ENCODE results near the gene ANKAR. TPM values are rescaled to one million over a fixed set of nuclear protein-coding genes. Genes with fewer than 3 reads are reported as not detected.

ANKAR gene
- total RNA-seq, 1 experiment from 2014 or later = 4.4 TPM

DNA sequence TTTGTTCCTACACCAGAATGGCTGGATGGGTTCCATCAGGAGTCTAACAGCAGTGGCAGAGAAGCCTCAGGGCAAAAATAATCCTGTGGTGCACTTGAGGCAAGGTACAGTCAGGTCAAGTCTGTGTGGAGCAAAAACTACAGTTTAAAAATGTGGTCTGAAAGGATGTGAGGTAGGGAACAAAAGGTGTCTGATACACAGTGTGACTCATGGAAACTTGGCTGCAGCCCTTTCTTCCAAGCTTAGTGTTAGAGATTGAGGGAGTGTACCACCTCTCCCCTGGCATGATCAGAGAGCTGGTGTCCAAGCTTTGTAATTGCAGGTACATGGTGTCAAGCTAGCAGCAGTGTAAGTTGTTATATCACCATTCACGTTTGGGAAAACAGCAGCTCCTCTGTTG, 8.9 kb downstream of the ANKAR start:
- Histone ChIP-seq H3K9me3 (ENCODE audit: control insufficient read depth, insufficient read depth, low read depth, low read length) (no peaks in the 10 kb centered on the region), H3K4me3 (ENCODE audit: low read depth in 2 of 2, low read length in 2 of 2) (no peak overlapping the region), H3K36me3 (ENCODE audit: control insufficient read depth, insufficient read depth, low read length) (no peaks in the 10 kb centered on the region), H3K27ac (ENCODE audit: low read length) (no peak overlapping the region), H3K4me1 (ENCODE audit: control insufficient read depth, insufficient read depth, low read length) (no peaks in the 10 kb centered on the region), H3K27me3 (ENCODE audit: control insufficient read depth, insufficient read depth, low read length) (no peaks in the 10 kb centered on the region)
- ATAC-seq = no peak
- CTCF ChIA-PET = interaction anchor here (1.2 kb wide), 1 partner anchor 8 kb away, joined by 5 read pairs; the partner anchor contains the start of gene ANKAR
- TF ChIP-seq TCF7L2 (IDR thresholded peaks at IDR 0.05; ENCODE audit: low read depth, low read length) (no peak), SIN3A (IDR thresholded peaks at IDR 0.05; ENCODE audit: borderline replicate concordance, insufficient read depth, low read depth, low read length) (no peak), POLR2AphosphoS5 (IDR thresholded peaks at IDR 0.05; ENCODE audit: low read depth, low read length) (no peak), CTCF (IDR thresholded peaks at IDR 0.05) (no peak)
- TF ChIP-seq, protein P1, sequence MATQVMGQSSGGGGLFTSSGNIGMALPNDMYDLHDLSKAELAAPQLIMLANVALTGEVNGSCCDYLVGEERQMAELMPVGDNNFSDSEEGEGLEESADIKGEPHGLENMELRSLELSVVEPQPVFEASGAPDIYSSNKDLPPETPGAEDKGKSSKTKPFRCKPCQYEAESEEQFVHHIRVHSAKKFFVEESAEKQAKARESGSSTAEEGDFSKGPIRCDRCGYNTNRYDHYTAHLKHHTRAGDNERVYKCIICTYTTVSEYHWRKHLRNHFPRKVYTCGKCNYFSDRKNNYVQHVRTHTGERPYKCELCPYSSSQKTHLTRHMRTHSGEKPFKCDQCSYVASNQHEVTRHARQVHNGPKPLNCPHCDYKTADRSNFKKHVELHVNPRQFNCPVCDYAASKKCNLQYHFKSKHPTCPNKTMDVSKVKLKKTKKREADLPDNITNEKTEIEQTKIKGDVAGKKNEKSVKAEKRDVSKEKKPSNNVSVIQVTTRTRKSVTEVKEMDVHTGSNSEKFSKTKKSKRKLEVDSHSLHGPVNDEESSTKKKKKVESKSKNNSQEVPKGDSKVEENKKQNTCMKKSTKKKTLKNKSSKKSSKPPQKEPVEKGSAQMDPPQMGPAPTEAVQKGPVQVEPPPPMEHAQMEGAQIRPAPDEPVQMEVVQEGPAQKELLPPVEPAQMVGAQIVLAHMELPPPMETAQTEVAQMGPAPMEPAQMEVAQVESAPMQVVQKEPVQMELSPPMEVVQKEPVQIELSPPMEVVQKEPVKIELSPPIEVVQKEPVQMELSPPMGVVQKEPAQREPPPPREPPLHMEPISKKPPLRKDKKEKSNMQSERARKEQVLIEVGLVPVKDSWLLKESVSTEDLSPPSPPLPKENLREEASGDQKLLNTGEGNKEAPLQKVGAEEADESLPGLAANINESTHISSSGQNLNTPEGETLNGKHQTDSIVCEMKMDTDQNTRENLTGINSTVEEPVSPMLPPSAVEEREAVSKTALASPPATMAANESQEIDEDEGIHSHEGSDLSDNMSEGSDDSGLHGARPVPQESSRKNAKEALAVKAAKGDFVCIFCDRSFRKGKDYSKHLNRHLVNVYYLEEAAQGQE (IDR thresholded peaks at IDR 0.05; ENCODE audit: insufficient read depth in 1 of 2, low read depth in 2 of 2, low read length in 1 of 2) = no peak
- in situ Hi-C loops (cut with HindIII; ENCODE audit: low pct_unique_long_range_greater_than_20kb, low sequenced_read_pairs) (no loop called here), intact Hi-C loops (cut with micrococcal nuclease; ENCODE audit: unreplicated experiment) (no loop called here)
- BruUV-seq (replicated peaks) = no TSS peak
- DNase-seq (ENCODE audit: low read depth, low spot score) = no peak
- POLR2A ChIA-PET = no interaction called here

DNA sequence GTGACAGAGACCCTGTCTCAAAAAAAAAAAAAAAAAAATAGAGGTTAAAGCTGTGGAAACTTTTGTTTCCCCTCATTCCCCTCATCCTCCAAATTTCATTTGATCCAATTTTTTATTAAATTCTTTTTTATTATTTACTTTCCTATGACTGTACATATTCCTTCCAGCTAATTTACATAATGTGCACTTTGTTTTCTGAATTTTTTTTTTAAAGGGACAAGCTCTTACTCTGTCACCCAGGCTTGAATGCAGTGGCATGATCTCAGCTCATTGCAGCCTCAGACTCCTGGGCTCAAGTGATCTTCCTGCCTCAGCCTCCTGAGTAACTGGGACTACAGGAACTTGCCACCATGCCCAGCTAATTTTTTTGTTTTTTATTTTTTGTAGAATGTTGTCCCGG, 10.3 kb downstream of the ANKAR start:
- BruUV-seq (replicated peaks) = no TSS peak
- no peaks in the 10 kb centered on the region for H3K4me1 ChIP-seq (ENCODE audit: control insufficient read depth, insufficient read depth, low read length)
- no peaks in the 10 kb centered on the region for H3K9me3 ChIP-seq (ENCODE audit: control insufficient read depth, insufficient read depth, low read depth, low read length)
- no peak overlapping the region for H3K27ac ChIP-seq (ENCODE audit: low read length)
- H3K36me3 ChIP-seq (ENCODE audit: control insufficient read depth, insufficient read depth, low read length) = no peaks in the 10 kb centered on the region
- POLR2A ChIA-PET = interaction anchor here (0.6 kb wide), 1 partner anchor 104 kb away, joined by 3 read pairs; no protein-coding TSS in a partner anchor
- H3K4me3 ChIP-seq (ENCODE audit: low read depth in 2 of 2, low read length in 2 of 2) = no peak overlapping the region
- DNase-seq (ENCODE audit: low read depth, low spot score) = no peak
- no peak for ATAC-seq
- CTCF ChIA-PET = no interaction called here
- in situ Hi-C loops (cut with HindIII; ENCODE audit: low pct_unique_long_range_greater_than_20kb, low sequenced_read_pairs) = no loop called here
- H3K27me3 ChIP-seq (ENCODE audit: control insufficient read depth, insufficient read depth, low read length) = no peaks in the 10 kb centered on the region
- TF ChIP-seq SIN3A (IDR thresholded peaks at IDR 0.05; ENCODE audit: borderline replicate concordance, insufficient read depth, low read depth, low read length) = no peak
- TF ChIP-seq CTCF (IDR thresholded peaks at IDR 0.05) = no peak
- TF ChIP-seq TCF7L2 (IDR thresholded peaks at IDR 0.05; ENCODE audit: low read depth, low read length) = no peak
- no peak for TF ChIP-seq POLR2AphosphoS5 (IDR thresholded peaks at IDR 0.05; ENCODE audit: low read depth, low read length)
- TF ChIP-seq, protein P1 (IDR thresholded peaks at IDR 0.05; ENCODE audit: insufficient read depth in 1 of 2, low read depth in 2 of 2, low read length in 1 of 2) = no peak
- intact Hi-C loops (cut with micrococcal nuclease; ENCODE audit: unreplicated experiment) = no loop called here

All from Panc1 (cell line).